Lower leg skin (tissue), 3 donors: ENCODE results near the gene MMP20.

ENCODE experiments used
- CTCF ChIP-seq, 3 donors: fragments of 450-650 bp; IDR thresholded peaks; one replicate each; pipeline ENCODE4 v1.5.1; 2016; ENCODE audit warnings: antibody characterized with exemption in 3 of 3, mild to moderate bottlenecking in 3 of 3, moderate library complexity in 2 of 3
- POLR2A ChIP-seq, 2 donors: fragments of 450-650 bp; IDR thresholded peaks; one replicate each; pipeline ENCODE4 v1.6.1; 2016 to 2017; ENCODE audit warnings: antibody characterized with exemption in 2 of 2, mild to moderate bottlenecking in 1 of 2, moderate library complexity in 1 of 2

DNA sequence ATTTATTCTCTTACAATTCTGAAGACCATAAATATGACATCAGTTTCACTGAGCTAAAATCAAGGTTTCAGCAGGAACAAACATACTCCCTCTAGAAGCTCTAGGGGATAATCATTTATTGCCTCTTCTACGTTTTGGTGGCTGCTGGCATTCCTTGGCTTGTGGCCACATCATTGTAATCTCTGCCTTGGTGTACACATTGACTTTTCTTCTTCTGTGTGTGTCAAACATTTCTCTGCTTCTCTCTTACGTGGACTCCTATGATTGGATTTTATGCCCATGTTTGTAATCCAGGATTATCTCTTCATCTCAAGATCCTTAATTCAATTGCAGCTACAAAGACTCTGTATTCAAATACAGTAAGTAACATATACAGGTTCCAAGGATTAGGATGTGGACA, 30.4 kb upstream of the MMP20 start:
- TF ChIP-seq CTCF (IDR thresholded peaks at IDR 0.05), result no peak
- no peak for TF ChIP-seq POLR2A (IDR thresholded peaks at IDR 0.05)
